H1 (cell line): Measurements from ENCODE around the gene NYAP2. TPM values are rescaled to one million over a fixed set of nuclear protein-coding genes. Genes with fewer than 3 reads are reported as not detected.

Source experiments
- CTBP2 ChIP-seq: IDR thresholded peaks from 2 replicates; pipeline ENCODE4 v1.7.0; 2011; ENCODE audit warnings: borderline replicate concordance, mild to moderate bottlenecking, moderate library complexity, mixed read lengths, low read length; ENCODE audit not compliant: insufficient read depth, insufficient read length
- KDM4A ChIP-seq: IDR thresholded peaks from one replicate; pipeline ENCODE4 v1.7.1; 2012; ENCODE audit warnings: low read depth, mild to moderate bottlenecking, moderate library complexity, low read length, inconsistent platforms; ENCODE audit not compliant: severe bottlenecking
- SIRT6 ChIP-seq: IDR thresholded peaks from one replicate; pipeline ENCODE4 v1.7.1; 2012; ENCODE audit warnings: low read length, inconsistent platforms
- polyA plus RNA-seq, 7 experiments: library from polyadenylated mRNA; depleted of rRNA in 3 of 7; stranded (reverse) in 5 of 7; unstranded in 2 of 7; fragments of >200 nt in 5 of 7; fragments of 200-250 nt in 2 of 7; gene quantifications; 1 replicate in 5 of 7; 2 replicates in 1 of 7; 4 replicates in 1 of 7; pipeline versions ENCODE4 v1.2.1 to v1.2.3, GENCODE V29; 2011 to 2013; ENCODE audit warnings: missing spikeins in 2 of 7, mixed read lengths in 2 of 7
- total RNA-seq: library from RNA; stranded (reverse); fragmentation: NEBNext Ultra II Directional; extraction: Animal tissue kit (Norgen Biotek cat#: 25700); gene quantifications from 2 replicates; pipeline ENCODE4 v1.2.1, GENCODE V29; 2021

The NYAP2 gene
- total and polyA plus RNA-seq, 2 of the 8 experiments (the other 6 are each of a cell fraction or from before 2014, with no cell fraction given), result not detected

DNA sequence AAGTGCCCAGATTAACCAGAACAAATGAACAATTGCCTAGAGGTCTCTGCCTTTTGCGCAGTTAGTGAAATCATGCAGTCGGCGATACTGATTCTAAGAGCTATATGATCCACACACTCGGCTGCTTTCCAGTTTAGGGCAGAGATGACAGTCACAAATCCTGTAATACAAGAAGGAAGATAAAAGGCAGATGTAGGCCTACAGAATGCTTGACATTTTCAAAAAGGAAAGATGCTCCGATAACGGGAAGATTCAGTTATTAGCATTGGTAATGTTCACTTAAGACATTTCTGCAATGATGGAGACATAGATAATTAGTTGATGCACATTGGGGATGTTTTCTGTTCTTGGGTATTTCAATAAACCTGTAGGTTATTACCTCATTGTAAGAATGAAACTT is 19.5 kb downstream of the NYAP2 start (continued):
- TF ChIP-seq CTBP2, result no peak
- TF ChIP-seq SIRT6, result no peak
- no peak for TF ChIP-seq KDM4A
- TF ChIP-seq, all 59 proteins: peak for 0
